GM19397 (cell line): Measurements from ENCODE around the gene PRKAA1.
A peak's percentile ranks its signal among the peaks of the same experiment; 100 is the strongest.

Experiments used
- ATAC-seq: cut with Tn5 transposase; IDR thresholded peaks from one replicate; pipeline ENCODE4 v1.9.1; 2021; ENCODE audit warnings: mild to moderate bottlenecking, moderate library complexity; ENCODE audit not compliant: unreplicated experiment

The PRKAA1 gene

GRCh38 chr5:40781843-40782409 lies 16.2 kb downstream of the PRKAA1 start:
- ATAC-seq: no peak

GRCh38 chr5:40780858-40781257 lies 17.3 kb downstream of the PRKAA1 start:
- no peak for ATAC-seq

- ATAC-seq: no peak
These were observed 18.0 kb downstream of the PRKAA1 start for GRCh38 chr5:40780199-40780598.

GRCh38 chr5:40779561-40779960 lies 18.6 kb downstream of the PRKAA1 start:
- ATAC-seq: no peak

GRCh38 chr5:40778133-40778532 lies 20.0 kb downstream of the PRKAA1 start:
- no peak for ATAC-seq

GRCh38 chr5:40776658-40776977 lies 21.6 kb downstream of the PRKAA1 start:
- ATAC-seq: no peak

- ATAC-seq: no peak
These were observed 22.1 kb downstream of the PRKAA1 start for GRCh38 chr5:40775846-40776657.

- ATAC-seq: no peak
These were observed 22.9 kb downstream of the PRKAA1 start for GRCh38 chr5:40775085-40775845.

GRCh38 chr5:40774623-40775022 lies 23.6 kb downstream of the PRKAA1 start:
- no peak for ATAC-seq

- no peak for ATAC-seq
These were observed 27.4 kb downstream of the PRKAA1 start for GRCh38 chr5:40770764-40771163.

GRCh38 chr5:40762705-40763104 lies 35.5 kb downstream of the PRKAA1 start:
- ATAC-seq: no peak

- no peak for ATAC-seq
These were observed 40.8 kb downstream of the PRKAA1 start for GRCh38 chr5:40757400-40757799.

- peak; percentile 87 for ATAC-seq
These were observed 42.5 kb downstream of the PRKAA1 start, which contains the start of gene TTC33 for GRCh38 chr5:40755407-40756365. Gene TTC33, minus strand, starts transcription at chr5:40755961. Its CDS starts 8,943 bp downstream, at chr5:40747018.

- ATAC-seq: peak; percentile 73
These were observed 43.1 kb downstream of the PRKAA1 start for GRCh38 chr5:40755093-40755406.

GRCh38 chr5:40754381-40755092 lies 43.6 kb downstream of the PRKAA1 start:
- ATAC-seq: peak; percentile 13

GRCh38 chr5:40746703-40747102 lies 51.5 kb downstream of the PRKAA1 start:
- ATAC-seq: no peak

GRCh38 chr5:40743771-40744170 lies 54.4 kb downstream of the PRKAA1 start:
- ATAC-seq: no peak

- ATAC-seq: no peak
These were observed 59.7 kb downstream of the PRKAA1 start for GRCh38 chr5:40738502-40738901.

GRCh38 chr5:40736103-40736875 lies 61.9 kb downstream of the PRKAA1 start:
- ATAC-seq: peak; percentile 82
